Uterus (tissue), 2 donors: Measurements from ENCODE around the gene ZBP1.

Source experiments
- CTCF ChIP-seq, 4 experiments: fragments of 200-600 bp in 2 of 4; fragments of 450-650 bp in 2 of 4; sonication (generic) in 2 of 4; IDR thresholded peaks; one replicate each; pipeline ENCODE4 v1.5.1; 2016 to 2019; ENCODE audit warnings: antibody characterized with exemption in 4 of 4, mild to moderate bottlenecking in 2 of 4, moderate library complexity in 1 of 4
- POLR2A ChIP-seq, 2 donors: fragments of 450-650 bp; IDR thresholded peaks; one replicate each; pipeline ENCODE4 v1.6.1; 2016; ENCODE audit warnings: antibody characterized with exemption in 2 of 2, mild to moderate bottlenecking in 1 of 2, moderate library complexity in 1 of 2

DNA sequence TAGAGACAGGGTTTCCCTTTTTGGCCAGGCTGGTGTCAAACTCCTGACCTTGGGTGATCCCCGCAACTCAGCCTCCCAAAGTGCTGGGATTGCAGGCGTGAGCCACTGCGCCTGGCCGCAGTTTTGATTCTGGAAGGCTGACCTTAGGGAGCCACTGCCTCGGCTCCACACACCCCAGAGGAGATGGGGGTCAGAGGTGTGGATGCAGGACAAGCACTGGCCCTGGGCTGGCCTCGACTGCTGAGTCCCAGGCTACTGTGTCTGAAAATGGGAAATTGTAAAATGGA is 1.5 kb downstream of the ZBP1 start:
- TF ChIP-seq CTCF (IDR thresholded peaks at IDR 0.05) (no peak), POLR2A (IDR thresholded peaks at IDR 0.05) (no peak)
